ENCODE measurements around the gene KLRF2. TPM values are rescaled to one million over a fixed set of nuclear protein-coding genes. Genes with fewer than 3 reads are reported as not detected.

KLRF2 gene
- total and polyA plus RNA-seq, 2 of the 8 experiments (the other 6 are each of a cell fraction or from before 2014, with no cell fraction given): not detected

DNA sequence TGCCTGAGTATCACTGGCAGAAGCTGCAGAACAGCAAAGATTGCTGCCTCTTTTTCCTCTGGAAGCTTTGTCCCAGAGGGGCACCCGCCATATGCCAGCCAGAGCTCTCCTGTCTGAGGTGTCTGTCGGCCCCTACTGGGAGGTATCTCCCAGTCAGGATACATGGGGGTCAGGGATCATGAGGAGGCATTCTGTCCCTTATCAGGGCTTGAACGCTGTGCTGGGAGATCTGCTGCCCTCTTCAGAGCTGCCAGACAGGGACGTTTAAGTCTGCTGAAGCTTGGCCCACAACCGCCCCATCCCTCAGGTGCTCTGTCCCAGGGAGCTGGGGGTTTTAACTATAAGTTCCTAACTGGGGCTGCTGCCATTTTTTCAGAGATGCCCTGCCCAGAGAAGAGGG, 32.4 kb upstream of the KLRF2 start:
- Histone ChIP-seq H2AK5ac (ENCODE audit: low read depth, low read length) (no peak overlapping the region), H3K14ac (ENCODE audit: insufficient read length) (no peak overlapping the region), H3K9me3 (ENCODE audit: insufficient read depth in 2 of 2, low read depth in 1 of 2, low read length in 1 of 2) (no peaks in the 10 kb centered on the region), H3K36me3 (ENCODE audit: control insufficient read depth in 2 of 4, insufficient read depth in 4 of 4, low read length in 3 of 4) (no peaks in the 10 kb centered on the region), H2BK20ac (ENCODE audit: low read length) (no peak overlapping the region), H4K91ac (replicated peaks; ENCODE audit: insufficient read length, low read length) (no peak overlapping the region), H3K9ac (replicated peaks in 1 of 4; ENCODE audit: extremely low read depth in 1 of 4, low read depth in 3 of 4, low read length in 3 of 4) (no peak overlapping the region), H2AFZ (ENCODE audit: low read length) (no peak overlapping the region), H3K27ac (ENCODE audit: low read depth, low read length) (no peak overlapping the region), H3K18ac (ENCODE audit: extremely low read depth, low read length) (no peak overlapping the region), H2BK120ac (replicated peaks; ENCODE audit: low read depth, low read length) (no peak overlapping the region), H2BK15ac (ENCODE audit: low read length) (no peak overlapping the region), H3K4me2 (ENCODE audit: insufficient read depth in 1 of 2, low read depth in 2 of 2, low read length in 2 of 2) (no peak overlapping the region), H3K4ac (replicated peaks; ENCODE audit: insufficient read length, low read depth, low read length) (no peak overlapping the region), H3K23me2 (ENCODE audit: low read depth, low read length) (no peaks in the 10 kb centered on the region), H3K27me3 (replicated peaks in 1 of 4; ENCODE audit: control insufficient read depth in 3 of 4, extremely low read depth in 1 of 4, insufficient read depth in 3 of 4, low read length in 3 of 4) (no peaks in the 10 kb centered on the region), H3K4me1 (replicated peaks in 1 of 4; ENCODE audit: control insufficient read depth in 3 of 4, insufficient read depth in 4 of 4, low read length in 3 of 4) (no peaks in the 10 kb centered on the region), H3K56ac (replicated peaks; ENCODE audit: insufficient read length, low read depth, low read length) (no peak overlapping the region), H3K79me2 (ENCODE audit: control insufficient read depth in 1 of 2, insufficient read depth in 2 of 2, low read length in 2 of 2) (no peaks in the 10 kb centered on the region), H2BK5ac (ENCODE audit: low read depth, low read length) (no peak overlapping the region), H3K79me1 (ENCODE audit: low read depth, low read length) (no peaks in the 10 kb centered on the region), H3K23ac (ENCODE audit: insufficient read length) (no peak overlapping the region), H4K20me1 (replicated peaks in 1 of 2; ENCODE audit: control insufficient read depth in 1 of 2, insufficient read depth in 2 of 2, low read length in 2 of 2) (no peaks in the 10 kb centered on the region), H4K8ac (ENCODE audit: extremely low read depth, insufficient read depth, low read length) (no peak overlapping the region; the same call in 1 of the 2 replicates), H4K5ac (ENCODE audit: insufficient read length, low read depth, low read length) (no peak overlapping the region), H2BK12ac (ENCODE audit: low read depth, low read length) (no peak overlapping the region), H3K4me3 (ENCODE audit: extremely low read depth in 1 of 4, insufficient read depth in 2 of 4, low read depth in 3 of 4, low read length in 4 of 4) (no peak overlapping the region)
- no peak for FAIRE-seq
- no peak for DNase-seq (ENCODE audit: low read depth in 1 of 2, low spot score in 2 of 2)
- ChIA-PET CTCF (ENCODE audit: partially characterized antibody) (interaction anchor here (0.7 to 2.7 kb wide), 5 partner anchors 19 to 41 kb away, joined by 3 to 5 read pairs (median 4); no protein-coding TSS in a partner anchor), POLR2A (ENCODE audit: partially characterized antibody) (interaction anchor here (0.6 kb wide), 1 partner anchor 180 kb away, joined by 3 read pairs; the partner anchor contains the start of gene CLEC2D)
- TF ChIP-seq KDM5A (IDR thresholded peaks at IDR 0.05; ENCODE audit: low read length): no peak
- no peak for TF ChIP-seq KDM4A (IDR thresholded peaks at IDR 0.05; ENCODE audit: low read depth, low read length, severe bottlenecking)
- TF ChIP-seq CREB1 (IDR thresholded peaks at IDR 0.05): no peak
- no peak for TF ChIP-seq HDAC6 (IDR thresholded peaks at IDR 0.05; ENCODE audit: low read depth, low read length)
- no peak for TF ChIP-seq MAFK (IDR thresholded peaks at IDR 0.05; ENCODE audit: low read depth, low read length)
- no peak for TF ChIP-seq SIN3A (conservative IDR thresholded peaks at IDR 0.05 in 1 of 2, IDR thresholded peaks at IDR 0.05 in 1 of 2; ENCODE audit: low read depth in 1 of 2, low read length in 2 of 2)
- TF ChIP-seq CHD2 (IDR thresholded peaks at IDR 0.05; ENCODE audit: low read length): no peak
- no peak for TF ChIP-seq KDM1A (IDR thresholded peaks at IDR 0.05; ENCODE audit: borderline replicate concordance, low read length)
- TF ChIP-seq RBBP5 (IDR thresholded peaks at IDR 0.05; ENCODE audit: borderline replicate concordance, low read depth, low read length): no peak
- TF ChIP-seq TAF1 (IDR thresholded peaks at IDR 0.05; ENCODE audit: low read depth, low read length): no peak
- 91% methylated on average over 5 of the region's 5 CpGs; no CpG with 5 or more reads in 1 of the 2 experiments for WGBS, 2 experiments (ENCODE audit: extremely low coverage in 1 of 2, insufficient coverage in 1 of 2, insufficient read length in 1 of 2, insufficient replicate concordance in 2 of 2, low coverage in 1 of 2, low lambda C conversion rate in 2 of 2, missing lambda C conversion rate in 1 of 2)
